Activated CD8-positive, alpha-beta memory T cell treated with anti-CD3 and anti-CD28 coated beads, Interleukin-2, amount 50 U/mL, for 48 hours (primary cell): ENCODE data around the gene GRIP1.

Source experiments
- DNase-seq: peaks from one replicate; pipeline ENCODE4 v3.0.0-alpha.2; 2020

Gene GRIP1

GRCh38 chr12:66371982-66372381 lies 306.9 kb downstream of the GRIP1 start:
- no peak for DNase-seq

GRCh38 chr12:66367015-66367667 lies 311.7 kb downstream of the GRIP1 start:
- DNase-seq, result no peak

DNA sequence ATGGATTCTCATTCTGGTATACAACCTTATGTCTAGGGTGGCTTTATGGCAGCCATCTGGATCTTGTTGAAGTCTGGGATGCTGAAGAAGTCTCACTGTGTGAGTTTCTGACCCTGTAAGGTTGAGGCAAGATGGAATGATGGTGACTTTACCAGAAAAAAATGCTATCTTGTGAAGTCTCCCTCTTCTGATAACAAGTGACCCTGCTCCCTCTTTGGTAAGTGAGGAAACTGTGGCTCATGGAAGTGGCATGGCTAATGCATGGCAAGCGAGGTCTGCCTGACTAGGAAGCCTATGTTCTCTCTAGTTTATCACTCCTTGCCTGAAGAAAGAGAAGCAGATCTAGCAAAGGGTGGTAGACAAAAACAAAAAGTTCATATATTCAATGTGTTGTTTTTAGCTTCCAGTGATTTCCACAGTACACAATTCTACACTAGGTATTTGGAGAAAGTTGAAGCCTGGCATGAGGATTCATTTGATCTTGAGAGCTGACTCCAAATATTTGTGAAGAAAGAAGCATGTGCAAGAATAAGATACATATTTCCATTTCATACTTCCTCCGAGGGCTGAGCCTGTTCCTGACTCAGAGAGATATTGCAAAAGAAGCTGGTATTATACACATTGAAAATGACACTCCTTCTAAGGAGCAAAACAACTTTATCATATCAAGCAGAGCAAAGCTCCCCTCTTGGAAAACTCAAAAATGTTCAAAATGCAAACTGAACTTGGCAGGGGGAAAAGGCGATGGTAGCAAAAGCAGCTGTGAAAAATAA lies 313.0 kb downstream of the GRIP1 start:
- DNase-seq, result no peak

- no peak for DNase-seq
These were observed 317.2 kb downstream of the GRIP1 start for GRCh38 chr12:66361703-66362102.

DNA sequence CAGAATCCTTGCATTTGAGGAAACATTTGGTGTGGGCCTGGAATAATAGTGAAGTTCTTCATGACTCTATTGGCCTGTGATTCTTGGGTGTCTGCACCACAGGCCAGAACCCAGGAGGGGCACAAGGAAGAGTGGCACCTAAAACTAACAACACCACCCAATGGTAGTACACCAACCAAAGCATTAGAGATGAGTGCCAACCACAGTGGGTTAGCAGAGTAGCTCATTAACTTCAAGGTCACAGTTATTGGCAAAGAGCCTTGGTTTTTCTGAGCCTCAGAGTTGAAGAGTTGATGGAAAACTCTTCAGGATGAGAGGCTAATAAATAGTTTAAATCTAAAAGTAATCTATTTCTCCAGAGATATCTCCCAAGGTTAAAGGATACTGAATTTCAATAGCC lies 319.6 kb downstream of the GRIP1 start:
- no peak for DNase-seq

GRCh38 chr12:66354291-66354690 lies 324.6 kb downstream of the GRIP1 start:
- no peak for DNase-seq

DNA sequence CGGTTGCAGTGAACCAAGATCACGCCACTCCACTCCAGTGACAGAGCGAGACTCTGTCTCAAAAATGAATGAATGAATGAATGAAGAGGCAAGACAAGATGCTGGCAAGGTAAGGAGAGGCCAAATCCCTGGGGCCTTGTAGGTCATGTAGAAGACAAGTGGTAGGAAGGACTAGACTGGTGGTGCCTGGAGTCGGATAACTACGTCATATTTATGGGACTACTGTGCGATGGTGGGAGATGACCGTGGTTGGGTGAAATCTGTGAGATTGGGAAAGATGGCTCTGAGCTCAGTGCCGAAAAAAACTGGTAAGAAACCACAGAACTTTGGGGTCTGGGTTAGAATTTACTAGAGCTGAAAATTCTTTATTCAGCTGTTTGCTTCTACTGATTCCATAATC lies 326.0 kb downstream of the GRIP1 start:
- DNase-seq, result no peak

DNA sequence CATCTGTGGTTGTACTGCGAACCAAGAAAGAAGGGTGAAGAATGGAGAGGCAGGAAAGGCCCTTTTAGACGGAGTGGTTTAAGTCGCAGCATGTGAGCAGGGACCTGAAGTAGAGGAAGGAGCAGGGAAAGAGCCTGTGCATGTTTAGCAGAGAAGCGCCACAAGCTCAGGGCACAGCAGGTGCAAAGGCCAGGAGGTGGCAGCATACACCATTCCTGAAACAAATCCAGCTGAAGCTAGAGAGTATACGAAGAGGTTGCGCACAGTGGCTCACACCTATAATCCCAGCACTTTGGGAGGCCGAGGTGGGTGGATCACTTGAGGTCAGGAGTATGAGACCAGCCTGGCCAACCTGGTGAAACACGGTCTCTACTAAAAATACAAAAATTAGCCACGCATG lies 326.7 kb downstream of the GRIP1 start:
- DNase-seq, result no peak

GRCh38 chr12:66351301-66351700 lies 327.6 kb downstream of the GRIP1 start:
- no peak for DNase-seq

- DNase-seq, result no peak
These were observed 332.9 kb downstream of the GRIP1 start for GRCh38 chr12:66345956-66346355.

GRCh38 chr12:66345212-66345611 lies 333.7 kb downstream of the GRIP1 start:
- no peak for DNase-seq

DNA sequence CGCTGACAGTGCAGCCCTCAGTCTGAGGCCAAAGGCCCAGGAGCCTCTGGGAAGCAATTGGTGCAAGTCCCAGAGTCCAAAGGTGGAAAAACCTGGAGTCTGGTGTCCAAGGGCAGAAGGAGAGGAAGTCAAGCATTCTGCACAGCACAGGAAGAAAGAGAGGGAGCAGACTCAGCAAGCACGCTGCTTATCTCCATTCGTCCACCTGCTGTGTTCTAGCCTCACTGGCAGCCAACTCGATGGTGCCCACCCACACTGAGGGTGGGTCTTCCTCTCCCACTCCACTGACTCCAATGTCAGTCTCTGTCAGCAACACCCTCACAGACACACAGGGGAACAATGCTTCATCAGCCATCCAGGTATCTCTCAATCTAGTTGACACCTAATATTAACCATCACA lies 337.8 kb downstream of the GRIP1 start:
- no peak for DNase-seq

GRCh38 chr12:66340131-66340530 lies 338.7 kb downstream of the GRIP1 start:
- no peak for DNase-seq

- no peak for DNase-seq
These were observed 341.4 kb downstream of the GRIP1 start for GRCh38 chr12:66337381-66338010.

DNA sequence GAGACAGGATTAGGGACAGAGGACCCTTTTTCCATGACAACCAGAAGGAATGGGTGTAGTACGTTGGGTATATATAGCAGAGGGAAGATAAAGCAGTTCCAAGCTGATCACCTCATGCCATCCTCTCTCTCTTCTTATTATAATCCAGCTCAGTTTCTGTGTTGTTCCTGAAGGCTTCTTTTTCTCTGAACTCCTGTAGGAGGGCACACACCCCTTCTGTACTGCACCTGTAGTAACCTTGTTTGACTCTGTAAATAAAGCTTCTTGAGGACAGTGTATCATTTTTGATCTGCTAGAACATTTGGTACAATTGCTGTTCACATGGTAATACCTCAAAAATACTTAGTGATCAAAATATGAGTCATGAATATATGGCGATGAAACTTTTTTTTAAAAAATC lies 343.1 kb downstream of the GRIP1 start:
- DNase-seq, result no peak

- no peak for DNase-seq
These were observed 347.1 kb downstream of the GRIP1 start for GRCh38 chr12:66331814-66332213.

- no peak for DNase-seq
These were observed 347.9 kb downstream of the GRIP1 start for GRCh38 chr12:66331016-66331415.

DNA sequence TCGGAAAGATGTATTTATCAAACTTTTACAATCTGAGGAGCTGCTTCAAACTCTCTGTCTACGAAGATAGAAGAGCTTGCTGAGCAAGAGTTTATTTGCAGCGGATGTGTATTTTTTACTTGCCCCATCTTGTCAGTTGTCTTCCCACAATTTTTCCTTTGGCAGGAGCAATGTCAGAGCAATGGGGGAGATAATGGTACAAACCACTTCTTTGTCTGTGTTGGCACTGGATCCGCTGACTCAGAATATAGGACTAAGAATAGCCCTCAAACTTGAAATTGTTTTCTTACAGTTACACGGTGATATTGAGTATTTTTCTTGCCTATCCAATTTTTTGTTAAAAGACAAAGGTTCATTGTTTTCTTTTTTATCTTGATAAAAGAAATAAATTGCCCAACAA lies 348.9 kb downstream of the GRIP1 start:
- DNase-seq, result no peak

DNA sequence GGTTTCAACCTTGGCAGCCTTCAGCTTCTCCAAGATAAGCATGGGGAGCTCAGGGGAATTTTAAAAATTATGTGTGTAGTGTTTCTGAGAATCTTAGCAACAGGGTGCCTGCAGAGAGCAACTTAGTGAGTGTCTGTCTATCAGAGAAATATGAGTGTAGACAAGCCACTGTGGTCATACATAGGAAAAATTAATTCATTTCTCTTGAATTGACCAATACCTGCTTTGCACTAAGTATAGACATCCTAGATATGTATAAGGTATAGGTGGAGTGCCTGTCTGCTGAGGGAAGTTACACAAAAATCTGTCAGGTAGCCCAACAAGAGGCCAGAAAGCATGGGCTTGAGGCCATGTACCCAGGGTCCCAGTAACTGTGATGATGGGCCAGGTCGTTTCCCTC lies 355.9 kb downstream of the GRIP1 start:
- DNase-seq, result no peak

GRCh38 chr12:66321435-66321834 lies 357.4 kb downstream of the GRIP1 start:
- no peak for DNase-seq

GRCh38 chr12:66320996-66321395 lies 357.9 kb downstream of the GRIP1 start:
- DNase-seq, result no peak

DNA sequence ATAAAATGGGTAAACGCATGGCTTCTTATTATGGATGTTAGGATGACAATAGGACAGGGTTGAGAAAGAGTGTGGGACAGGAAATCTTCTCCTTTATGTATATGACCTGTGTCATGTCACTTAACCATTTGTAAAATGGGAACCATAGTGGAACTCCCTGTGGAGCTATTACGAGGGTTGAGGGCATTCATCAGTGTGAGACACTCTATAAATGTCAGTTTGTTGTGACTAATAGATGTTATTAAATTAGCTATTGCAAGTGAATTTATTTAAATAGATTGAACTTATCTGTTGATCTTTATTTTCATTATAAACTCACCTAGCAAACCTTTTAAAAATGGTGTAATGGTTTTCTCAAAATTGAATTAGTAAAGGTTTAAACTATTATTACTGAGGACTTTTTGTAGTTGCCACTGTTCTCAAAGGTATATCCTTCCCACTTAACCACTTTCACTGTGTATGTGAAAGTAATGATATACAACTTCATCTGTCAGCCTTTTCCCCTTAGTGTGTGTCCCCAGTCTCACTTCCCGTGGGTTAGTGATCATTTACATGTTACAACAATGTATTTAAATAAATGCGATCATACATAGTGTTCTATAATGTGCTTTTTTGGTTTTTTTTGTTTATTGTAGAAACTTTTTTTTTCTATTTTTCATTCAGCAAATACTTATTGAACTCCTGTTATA lies 359.5 kb downstream of the GRIP1 start:
- DNase-seq, result no peak

- no peak for DNase-seq
These were observed 364.6 kb downstream of the GRIP1 start for GRCh38 chr12:66314278-66314677.

DNA sequence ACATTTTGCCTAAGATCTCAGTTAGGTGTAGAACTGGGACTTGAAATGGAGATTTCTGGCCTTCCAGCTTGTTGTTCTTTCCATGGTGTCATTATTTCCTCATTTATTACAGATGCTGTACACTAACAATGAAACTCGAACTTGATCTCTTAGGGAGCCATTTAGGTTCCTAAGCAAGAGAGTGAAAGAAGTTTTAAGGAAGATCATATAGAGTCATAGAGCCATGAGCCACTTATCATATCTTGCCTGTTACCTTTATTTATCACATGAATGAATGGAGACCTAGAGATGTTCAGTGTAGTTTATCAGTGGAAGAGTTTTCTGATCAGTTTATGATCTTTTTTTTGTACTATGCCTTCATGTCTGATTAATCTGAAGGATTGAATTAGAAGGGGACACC lies 366.7 kb downstream of the GRIP1 start:
- DNase-seq, result no peak
